GM03348 (cell line): ENCODE data around the gene DCUN1D2.

Experiments used
- DNase-seq: peaks from one replicate; pipeline ENCODE4 v3.0.0; 2012; ENCODE audit warnings: low spot score

Gene DCUN1D2

DNA sequence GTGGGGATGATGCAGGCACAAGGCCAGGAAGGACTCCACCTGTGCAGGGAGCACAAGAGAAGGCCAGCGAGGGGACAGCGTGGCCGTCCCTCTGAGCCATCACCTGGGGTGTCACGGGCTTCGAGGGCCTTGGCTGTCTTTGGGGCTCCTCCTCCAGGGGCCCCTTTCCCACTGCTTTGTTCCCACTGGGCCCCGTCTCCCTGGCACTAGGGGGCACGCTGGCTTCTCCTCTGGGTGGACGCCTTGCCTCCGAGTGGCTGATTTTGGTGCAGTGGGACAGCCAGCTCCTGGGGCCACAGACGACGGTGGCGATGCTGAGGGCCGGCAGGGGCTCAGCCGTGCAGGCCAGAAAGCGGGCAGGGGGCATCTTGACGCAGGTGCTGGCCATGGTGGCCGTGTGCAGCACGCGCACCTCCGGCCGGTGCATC is 83.4 kb downstream of the DCUN1D2 start:
- no peak for DNase-seq

DNA sequence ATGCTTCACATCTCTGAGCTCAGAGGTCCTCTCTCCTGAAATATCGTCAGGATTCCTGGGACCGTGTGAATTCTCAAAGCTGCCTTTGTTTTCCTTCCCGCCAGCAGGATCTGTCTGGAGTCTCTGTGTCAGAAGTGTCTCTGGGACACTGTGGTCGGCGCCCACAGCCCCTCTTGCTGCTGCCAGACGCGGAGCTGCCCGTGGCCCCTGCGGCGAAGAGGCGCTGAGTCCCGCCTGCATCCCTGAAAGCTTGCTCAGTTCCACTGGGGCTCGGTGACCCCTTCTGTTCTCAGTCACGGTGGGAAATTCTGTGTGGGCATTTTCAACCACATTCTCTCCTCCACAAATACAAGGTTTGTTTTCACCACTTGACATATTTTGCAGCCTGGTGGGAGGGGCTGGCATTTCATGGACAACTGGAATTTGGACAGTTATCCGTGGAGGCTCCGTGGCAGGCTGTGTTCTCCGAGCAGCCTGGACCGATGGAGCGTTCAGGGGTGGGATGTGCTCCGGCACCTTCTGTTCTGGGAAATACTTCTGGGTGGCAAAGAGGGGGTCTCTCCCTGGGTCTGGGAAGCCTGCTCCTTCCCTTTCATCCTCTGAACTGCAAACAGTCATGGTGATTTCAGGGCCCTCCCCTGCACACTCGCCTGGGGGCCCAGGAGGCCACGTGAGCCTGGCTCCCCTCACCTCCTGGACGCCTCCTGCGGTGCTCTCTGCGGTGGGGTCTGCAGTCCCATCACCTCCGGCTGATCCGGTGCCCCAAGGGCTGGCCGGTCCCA is 84.0 kb downstream of the DCUN1D2 start:
- DNase-seq = no peak
